Measurements from ENCODE around the gene SIX5. TPM values are rescaled to one million over a fixed set of nuclear protein-coding genes. Genes with fewer than 3 reads are reported as not detected.
A peak's percentile ranks its signal among the peaks of the same experiment; 100 is the strongest.
"Not testable (repeated sequence)": the region's sequence is repeated elsewhere in the genome, so short reads cannot be mapped to it uniquely, and the experiment has no call there.

The SIX5 gene
- total and polyA plus RNA-seq, 4 donors = 2.7 to 9.9 (median 4.4) TPM

GRCh38 chr19:45800070-45800553 is 31.1 kb upstream of the SIX5 start (continued):
- TF ChIP-seq, protein P1, sequence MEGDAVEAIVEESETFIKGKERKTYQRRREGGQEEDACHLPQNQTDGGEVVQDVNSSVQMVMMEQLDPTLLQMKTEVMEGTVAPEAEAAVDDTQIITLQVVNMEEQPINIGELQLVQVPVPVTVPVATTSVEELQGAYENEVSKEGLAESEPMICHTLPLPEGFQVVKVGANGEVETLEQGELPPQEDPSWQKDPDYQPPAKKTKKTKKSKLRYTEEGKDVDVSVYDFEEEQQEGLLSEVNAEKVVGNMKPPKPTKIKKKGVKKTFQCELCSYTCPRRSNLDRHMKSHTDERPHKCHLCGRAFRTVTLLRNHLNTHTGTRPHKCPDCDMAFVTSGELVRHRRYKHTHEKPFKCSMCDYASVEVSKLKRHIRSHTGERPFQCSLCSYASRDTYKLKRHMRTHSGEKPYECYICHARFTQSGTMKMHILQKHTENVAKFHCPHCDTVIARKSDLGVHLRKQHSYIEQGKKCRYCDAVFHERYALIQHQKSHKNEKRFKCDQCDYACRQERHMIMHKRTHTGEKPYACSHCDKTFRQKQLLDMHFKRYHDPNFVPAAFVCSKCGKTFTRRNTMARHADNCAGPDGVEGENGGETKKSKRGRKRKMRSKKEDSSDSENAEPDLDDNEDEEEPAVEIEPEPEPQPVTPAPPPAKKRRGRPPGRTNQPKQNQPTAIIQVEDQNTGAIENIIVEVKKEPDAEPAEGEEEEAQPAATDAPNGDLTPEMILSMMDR (IDR thresholded peaks at IDR 0.05; ENCODE audit: low read depth, low read length, missing input control) = no peak

GRCh38 chr19:45799541-45799940 is 30.5 kb upstream of the SIX5 start:
- not testable (repeated sequence) for H3K4me1 ChIP-seq (ENCODE audit: control insufficient read depth in 4 of 4, insufficient read depth in 4 of 4, low read length in 3 of 4); H3K27ac ChIP-seq (ENCODE audit: low read depth in 1 of 2, low read length in 2 of 2); H3K27me3 ChIP-seq (ENCODE audit: control insufficient read depth in 4 of 4, insufficient read depth in 4 of 4, low read length in 3 of 4); H3K9me3 ChIP-seq (ENCODE audit: control insufficient read depth in 4 of 4, low read length in 3 of 4); DNase-seq (ENCODE audit: low spot score); H3K36me3 ChIP-seq (ENCODE audit: control insufficient read depth in 4 of 4, insufficient read depth in 3 of 4, low read depth in 1 of 4, low read length in 3 of 4); H3K4me3 ChIP-seq (ENCODE audit: low read depth in 1 of 3, low read length in 3 of 3); H3K9ac ChIP-seq (ENCODE audit: low read depth in 1 of 2, low read length in 2 of 2)
- 88% methylated on average over 5 of the region's 5 CpGs for WGBS

DNA sequence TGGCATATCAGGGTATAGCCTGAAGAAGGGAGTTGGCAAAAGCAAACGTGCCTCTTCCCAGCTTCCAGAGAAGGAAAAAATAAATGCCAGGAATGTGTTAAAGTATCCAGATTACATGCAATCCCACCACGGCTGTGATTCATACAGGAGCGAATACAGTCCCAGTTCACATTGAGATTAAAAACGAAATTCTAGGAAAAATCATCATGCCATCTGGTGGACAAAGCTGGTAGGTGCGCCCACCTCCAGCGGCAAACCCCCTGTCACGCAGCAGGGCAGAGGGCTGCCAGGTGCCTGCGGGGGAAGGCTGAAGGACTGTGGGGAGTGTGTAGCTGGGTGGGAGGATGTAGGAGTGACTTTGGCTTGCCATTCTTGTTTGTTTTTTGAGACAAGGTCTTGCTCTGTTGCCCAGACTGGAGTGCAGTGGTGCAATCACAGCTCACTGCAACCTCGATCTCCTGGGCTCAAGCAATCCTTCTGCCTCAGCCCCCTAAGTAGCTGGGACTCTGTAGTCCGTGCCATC is 30.0 kb upstream of the SIX5 start:
- WGBS = 4% methylated on average over 10 of the region's 10 CpGs
- Histone ChIP-seq H3K27ac (ENCODE audit: low read depth in 1 of 2, low read length in 2 of 2) (no peak overlapping the region), H3K27me3 (ENCODE audit: control insufficient read depth in 4 of 4, insufficient read depth in 4 of 4, low read length in 3 of 4) (no peaks in the 10 kb centered on the region), H3K36me3 (ENCODE audit: control insufficient read depth in 4 of 4, insufficient read depth in 3 of 4, low read depth in 1 of 4, low read length in 3 of 4) (no peaks in the 10 kb centered on the region), H3K9ac (ENCODE audit: low read depth in 1 of 2, low read length in 2 of 2) (no peak overlapping the region), H3K9me3 (ENCODE audit: control insufficient read depth in 4 of 4, low read length in 3 of 4) (no peaks in the 10 kb centered on the region), H3K4me3 (ENCODE audit: low read depth in 1 of 3, low read length in 3 of 3) (no peak overlapping the region), H3K4me1 (ENCODE audit: control insufficient read depth in 4 of 4, insufficient read depth in 4 of 4, low read length in 3 of 4) (peaks cover 0 to 6% (median 6%) of the 10 kb centered on the region in 4 donors)
- DNase-seq (ENCODE audit: low spot score) = peak; percentile 68
- TF ChIP-seq YY1 (IDR thresholded peaks at IDR 0.05) = peak; percentile 18
- TF ChIP-seq RAD21 (IDR thresholded peaks at IDR 0.05) = peak; percentile 73 to 83
- TF ChIP-seq, protein P1 (IDR thresholded peaks at IDR 0.05; ENCODE audit: low read depth, low read length, missing input control) = peak; percentile 88
- no peak for TF ChIP-seq FOXA1 (IDR thresholded peaks at IDR 0.05)
- no peak for TF ChIP-seq JUND (IDR thresholded peaks at IDR 0.05)

DNA sequence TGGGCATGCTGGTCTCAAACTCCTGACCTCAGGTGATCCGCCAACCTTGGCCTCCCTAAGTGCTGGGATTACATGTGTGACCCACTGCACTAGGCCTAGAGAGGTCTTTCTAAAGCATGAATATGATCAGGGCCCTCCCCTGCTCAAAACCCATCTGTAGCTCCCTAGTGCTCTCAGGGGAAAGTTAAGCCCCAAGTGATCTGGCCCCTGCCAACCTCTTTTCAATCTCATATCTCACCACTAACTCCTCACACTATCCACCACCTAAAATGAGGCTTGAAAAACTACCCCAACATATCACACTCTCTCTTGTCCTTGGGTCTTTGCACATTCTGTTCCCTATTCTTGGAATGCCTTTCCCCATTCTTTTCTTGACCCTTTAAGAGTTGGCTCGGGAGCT is 25.6 kb upstream of the SIX5 start:
- H3K4me1 ChIP-seq (ENCODE audit: control insufficient read depth in 4 of 4, insufficient read depth in 4 of 4, low read length in 3 of 4) = peaks cover 0 to 21% (median 18%) of the 10 kb centered on the region in 4 donors
- DNase-seq (ENCODE audit: low spot score) = no peak
- no peak overlapping the region for H3K4me3 ChIP-seq (ENCODE audit: low read depth in 1 of 3, low read length in 3 of 3)
- WGBS = 85% methylated on average over 2 of the region's 2 CpGs
- no peaks in the 10 kb centered on the region for H3K27me3 ChIP-seq (ENCODE audit: control insufficient read depth in 4 of 4, insufficient read depth in 4 of 4, low read length in 3 of 4)
- no peaks in the 10 kb centered on the region for H3K9me3 ChIP-seq (ENCODE audit: control insufficient read depth in 4 of 4, low read length in 3 of 4)
- H3K9ac ChIP-seq (ENCODE audit: low read depth in 1 of 2, low read length in 2 of 2) = no peak overlapping the region
- no peaks in the 10 kb centered on the region for H3K36me3 ChIP-seq (ENCODE audit: control insufficient read depth in 4 of 4, insufficient read depth in 3 of 4, low read depth in 1 of 4, low read length in 3 of 4)
- H3K27ac ChIP-seq (ENCODE audit: low read depth in 1 of 2, low read length in 2 of 2) = no peak overlapping the region
- no peak for TF ChIP-seq HNF4A (conservative IDR thresholded peaks at IDR 0.05)
- TF ChIP-seq REST (IDR thresholded peaks at IDR 0.05) = no peak
- no peak for TF ChIP-seq JUND (IDR thresholded peaks at IDR 0.05)
- no peak for TF ChIP-seq ATF3 (IDR thresholded peaks at IDR 0.05)
- TF ChIP-seq NR2F2 (IDR thresholded peaks at IDR 0.05) = no peak
- TF ChIP-seq SP1 (IDR thresholded peaks at IDR 0.05) = no peak
- no peak for TF ChIP-seq TAF1 (conservative IDR thresholded peaks at IDR 0.05)
- TF ChIP-seq RAD21 (IDR thresholded peaks at IDR 0.05) = no peak
- no peak for TF ChIP-seq ZBTB33 (IDR thresholded peaks at IDR 0.05)
- TF ChIP-seq, protein P1 (IDR thresholded peaks at IDR 0.05; ENCODE audit: low read depth, low read length, missing input control) = no peak

Data from liver (tissue), 9 donors.